Effector memory CD8-positive, alpha-beta T cell (primary cell): ENCODE results near the gene PHF24.
"Not testable (repeated sequence)": the region's sequence is repeated elsewhere in the genome, so short reads cannot be mapped to it uniquely, and the experiment has no call there.

Experiments used
- ATAC-seq: fragments of 150-1000 bp; cut with Tn5 transposase; replicated peaks from 2 replicates; pipeline ENCODE4 v1.10.0; 2021; ENCODE audit warnings: mild to moderate bottlenecking, moderate library complexity
- DNase-seq, 3 experiments: peaks; one replicate each; pipeline ENCODE4 v3.0.0; 2021
- H3K27ac Mint-ChIP-seq, 2 donors: one replicate each; pipeline ENCODE4 v1.8.0; 2022; ENCODE audit warnings: mild to moderate bottlenecking in 2 of 2, mixed read lengths in 2 of 2, moderate library complexity in 2 of 2
- H3K27me3 Mint-ChIP-seq, 2 donors: one replicate each; pipeline ENCODE4 v1.8.0; 2022; ENCODE audit warnings: mixed read lengths in 2 of 2
- H3K36me3 Mint-ChIP-seq: one replicate; pipeline ENCODE4 v1.8.0; 2022; ENCODE audit warnings: mild to moderate bottlenecking, moderate library complexity, mixed read lengths; ENCODE audit not compliant: insufficient read depth
- H3K4me1 Mint-ChIP-seq, 2 donors: one replicate each; pipeline ENCODE4 v1.8.0; 2022; ENCODE audit warnings: low read depth in 2 of 2, mixed read lengths in 2 of 2
- H3K4me3 Mint-ChIP-seq, 2 donors: one replicate each; pipeline ENCODE4 v1.8.0; 2022; ENCODE audit warnings: mild to moderate bottlenecking in 2 of 2, mixed read lengths in 2 of 2, moderate library complexity in 2 of 2
- H3K9me3 Mint-ChIP-seq, 2 donors: one replicate each; pipeline ENCODE4 v1.8.0; 2022; ENCODE audit warnings: mixed read lengths in 2 of 2

PHF24 gene

DNA sequence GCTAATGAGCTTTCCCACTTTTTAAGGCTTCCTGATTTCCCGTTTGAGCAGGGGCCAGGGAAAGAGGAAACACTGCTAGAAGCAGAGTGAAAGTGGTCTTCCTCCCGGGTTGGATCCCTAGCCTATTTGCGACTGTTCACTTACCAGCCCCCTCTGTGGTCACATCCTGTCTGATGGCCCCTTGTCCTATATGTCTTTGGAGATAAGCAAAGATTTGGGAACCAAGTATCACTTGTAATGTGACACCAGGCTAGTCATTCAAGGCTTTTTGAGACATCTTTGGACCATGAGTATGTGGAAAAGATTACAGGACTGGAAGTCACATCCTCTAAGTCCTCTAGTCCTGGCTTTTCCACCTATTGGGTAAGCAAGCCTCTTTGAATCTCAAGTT lies 37.6 kb downstream of the PHF24 start:
- H3K27ac Mint-ChIP-seq = no peak overlapping the region
- H3K36me3 Mint-ChIP-seq = peaks cover 7% of the 10 kb centered on the region
- H3K9me3 Mint-ChIP-seq = no peaks in the 10 kb centered on the region
- peaks cover 0 to 5% of the 10 kb centered on the region in 2 donors for H3K4me1 Mint-ChIP-seq
- DNase-seq (no peak), ATAC-seq (no peak)
- H3K27me3 Mint-ChIP-seq = no peaks in the 10 kb centered on the region
- no peak overlapping the region for H3K4me3 Mint-ChIP-seq

DNA sequence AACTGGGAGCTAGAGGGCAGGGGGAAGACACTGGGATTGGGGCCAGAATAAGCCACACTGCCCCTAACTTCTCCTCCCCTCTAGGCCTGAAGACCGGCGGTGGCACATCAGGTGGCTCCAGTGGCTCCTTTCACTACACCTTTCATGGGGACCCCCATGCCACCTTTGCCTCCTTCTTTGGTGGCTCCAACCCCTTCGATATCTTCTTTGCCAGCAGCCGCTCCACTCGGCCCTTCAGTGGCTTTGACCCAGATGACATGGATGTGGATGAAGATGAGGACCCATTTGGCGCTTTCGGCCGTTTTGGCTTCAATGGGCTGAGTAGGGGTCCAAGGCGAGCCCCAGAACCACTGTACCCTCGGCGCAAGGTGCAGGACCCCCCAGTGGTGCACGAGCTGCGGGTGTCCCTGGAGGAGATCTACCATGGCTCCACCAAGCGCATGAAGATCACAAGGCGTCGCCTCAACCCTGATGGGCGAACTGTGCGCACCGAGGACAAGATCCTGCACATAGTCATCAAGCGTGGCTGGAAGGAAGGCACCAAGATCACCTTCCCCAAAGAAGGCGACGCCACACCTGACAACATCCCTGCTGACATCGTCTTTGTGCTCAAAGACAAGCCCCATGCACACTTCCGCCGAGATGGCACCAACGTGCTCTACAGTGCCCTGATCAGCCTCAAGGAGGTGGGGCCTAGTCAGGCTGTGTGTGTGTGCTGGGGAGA lies 38.3 kb downstream of the PHF24 start:
- ATAC-seq = no peak
- H3K36me3 Mint-ChIP-seq = peaks cover 7% of the 10 kb centered on the region

DNA sequence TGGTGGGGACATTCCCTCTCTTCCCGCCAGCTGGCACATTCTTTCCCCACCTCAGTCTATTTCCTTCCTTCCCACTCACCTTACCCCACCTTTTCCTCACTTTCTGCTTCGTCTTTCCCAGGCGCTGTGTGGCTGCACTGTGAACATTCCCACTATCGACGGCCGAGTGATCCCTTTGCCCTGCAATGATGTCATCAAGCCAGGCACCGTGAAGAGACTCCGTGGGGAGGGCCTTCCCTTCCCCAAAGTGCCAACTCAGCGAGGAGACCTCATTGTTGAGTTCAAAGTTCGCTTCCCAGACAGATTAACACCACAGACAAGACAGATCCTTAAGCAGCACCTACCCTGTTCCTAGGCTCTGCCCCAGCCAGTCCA lies 38.8 kb downstream of the PHF24 start:
- H3K36me3 Mint-ChIP-seq = peaks cover 7% of the 10 kb centered on the region
- no peaks in the 10 kb centered on the region for H3K4me1 Mint-ChIP-seq
- DNase-seq (no peak), ATAC-seq (no peak)
- H3K27ac Mint-ChIP-seq = no peak overlapping the region
- H3K27me3 Mint-ChIP-seq = no peaks in the 10 kb centered on the region
- H3K9me3 Mint-ChIP-seq = no peaks in the 10 kb centered on the region
- no peak overlapping the region for H3K4me3 Mint-ChIP-seq

More for the DNA sequence above, 38.3 kb downstream of the PHF24 start:
- Mint-ChIP-seq H3K27ac (no peak overlapping the region), H3K4me3 (no peak overlapping the region), H3K27me3 (no peaks in the 10 kb centered on the region), H3K4me1 (no peaks in the 10 kb centered on the region), H3K9me3 (no peaks in the 10 kb centered on the region)
- no peak for DNase-seq

DNA sequence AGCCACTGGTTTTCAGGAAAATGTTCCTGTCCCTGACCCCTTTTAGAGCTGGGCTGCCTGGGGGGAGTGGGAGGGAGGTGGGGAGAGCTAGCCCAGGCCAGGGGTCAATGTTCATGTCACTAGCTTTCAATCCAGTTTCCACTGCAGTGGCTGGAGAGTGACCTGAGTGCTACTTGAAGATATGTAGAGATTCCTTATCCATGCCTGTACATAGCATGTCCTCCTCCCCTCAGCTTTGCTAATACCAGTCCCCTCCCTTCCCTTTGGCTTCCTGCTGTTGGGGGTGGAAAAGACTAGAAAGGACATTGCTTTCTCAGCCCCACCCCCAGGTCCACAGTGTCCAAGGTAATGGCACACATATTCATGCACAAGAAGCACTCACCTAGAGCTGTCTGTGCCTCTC lies 39.3 kb downstream of the PHF24 start:
- no peak overlapping the region for H3K27ac Mint-ChIP-seq
- H3K27me3 Mint-ChIP-seq = no peaks in the 10 kb centered on the region
- H3K4me1 Mint-ChIP-seq = no peaks in the 10 kb centered on the region

DNA sequence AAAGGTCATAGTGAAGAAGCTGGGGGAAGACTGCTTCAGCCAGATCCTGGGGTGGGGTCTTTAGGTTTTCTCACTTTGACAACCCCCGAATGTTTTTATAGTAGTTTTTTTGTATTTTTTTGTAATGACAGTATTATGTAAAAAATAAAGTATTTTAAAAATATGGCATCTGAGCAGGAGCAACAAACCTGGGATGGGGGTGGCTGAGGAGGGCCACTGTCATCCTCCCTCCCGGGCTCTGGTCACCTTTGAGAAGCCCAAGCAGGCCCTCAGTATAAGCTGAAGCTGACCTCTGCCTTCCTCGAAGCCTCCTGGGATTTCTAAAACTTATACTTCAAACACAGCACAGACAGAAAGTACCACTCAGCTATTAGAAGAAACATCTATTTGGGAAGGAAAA lies 40.2 kb downstream of the PHF24 start:
- no peak for ATAC-seq
- Mint-ChIP-seq H3K4me1 (no peaks in the 10 kb centered on the region), H3K27me3 (no peaks in the 10 kb centered on the region), H3K9me3 (no peaks in the 10 kb centered on the region), H3K4me3 (no peak overlapping the region), H3K27ac (no peak overlapping the region), H3K36me3 (peaks cover 4% of the 10 kb centered on the region)
- no peak for DNase-seq

More for the DNA sequence above, 39.3 kb downstream of the PHF24 start:
- no peaks in the 10 kb centered on the region for H3K9me3 Mint-ChIP-seq
- H3K4me3 Mint-ChIP-seq = no peak overlapping the region
- ATAC-seq (no peak), DNase-seq (no peak)
- H3K36me3 Mint-ChIP-seq = peaks cover 4% of the 10 kb centered on the region

DNA sequence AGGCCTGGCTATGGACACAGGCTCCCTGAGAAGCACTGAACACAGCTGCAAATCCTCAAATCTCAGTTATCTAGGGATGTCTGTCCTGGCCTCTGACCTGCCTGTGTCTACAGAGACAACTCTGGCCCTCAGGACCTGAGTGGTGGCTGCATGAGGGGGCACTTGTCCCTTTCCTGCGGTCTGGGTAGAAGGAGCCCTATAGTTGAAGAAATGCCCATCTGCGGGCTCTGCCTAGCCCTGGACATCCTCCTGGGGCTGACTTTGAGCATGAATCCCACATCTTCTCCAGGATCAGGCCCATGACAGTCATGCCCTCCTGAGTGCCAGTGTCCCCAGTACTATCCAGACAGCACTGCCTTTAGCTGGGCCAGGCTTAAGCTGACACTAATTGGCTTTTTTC lies 41.5 kb downstream of the PHF24 start:
- H3K27me3 Mint-ChIP-seq = no peaks in the 10 kb centered on the region
- no peaks in the 10 kb centered on the region for H3K4me1 Mint-ChIP-seq
- DNase-seq (no peak), ATAC-seq (no peak)
- H3K27ac Mint-ChIP-seq = no peak overlapping the region
- H3K9me3 Mint-ChIP-seq = no peaks in the 10 kb centered on the region
- no peak overlapping the region for H3K4me3 Mint-ChIP-seq
- no peaks in the 10 kb centered on the region for H3K36me3 Mint-ChIP-seq

DNA sequence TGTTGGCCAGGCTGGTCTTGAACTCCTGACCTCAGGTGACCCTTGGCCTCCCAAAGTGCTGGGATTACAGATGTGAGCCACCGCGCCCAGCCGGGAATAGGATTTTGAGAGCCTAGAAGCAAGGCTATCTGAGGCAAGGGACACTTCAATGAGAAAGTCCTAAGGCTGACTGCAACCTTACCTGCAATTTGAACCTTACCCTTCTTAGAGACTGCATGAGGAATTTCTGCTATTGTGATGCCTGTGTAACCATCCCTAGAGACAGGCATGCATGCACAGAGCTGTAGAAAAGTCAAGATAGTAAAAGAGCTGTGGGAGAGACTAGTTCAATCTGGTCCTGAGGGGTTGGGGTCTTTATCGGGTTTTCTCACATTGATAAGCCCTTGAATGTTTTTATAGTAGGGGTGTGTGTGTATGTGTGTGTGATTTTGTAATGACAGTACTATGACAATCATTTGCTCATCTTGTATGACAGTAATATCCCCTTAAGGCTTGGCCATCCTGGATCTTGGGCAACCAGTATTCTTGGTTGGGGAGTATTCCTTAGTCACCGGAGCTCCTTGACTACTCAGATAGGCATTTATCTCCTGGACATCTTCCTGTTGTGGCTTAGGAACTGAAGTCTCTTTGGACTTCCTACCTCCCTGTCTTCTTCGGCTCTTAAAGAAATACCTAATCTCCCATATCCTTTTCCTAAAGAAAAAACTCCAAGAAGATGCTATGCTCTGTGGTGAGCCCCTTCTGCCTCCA lies 42.6 kb downstream of the PHF24 start:
- Mint-ChIP-seq H3K4me1 (no peaks in the 10 kb centered on the region), H3K36me3 (no peaks in the 10 kb centered on the region)

DNA sequence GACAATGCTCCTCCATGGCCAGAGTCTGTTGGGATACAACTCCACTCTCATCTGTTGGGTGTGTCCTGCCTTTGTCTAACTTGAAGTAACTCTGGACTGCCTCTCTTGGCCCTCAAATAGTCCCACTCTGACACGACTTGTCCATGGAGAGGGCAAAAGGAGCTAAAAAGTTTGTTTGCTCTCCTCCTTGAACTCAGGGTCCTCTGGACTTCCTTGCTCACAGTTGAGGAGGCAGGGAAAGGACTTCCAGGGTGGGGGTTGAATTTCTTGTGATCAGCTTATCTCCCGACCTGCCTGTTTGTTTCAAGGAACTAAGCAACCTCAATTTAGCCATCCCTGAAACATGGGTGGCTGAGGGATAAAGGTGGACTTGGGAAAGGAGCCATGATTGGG lies 43.2 kb downstream of the PHF24 start:
- ATAC-seq = no peak
- H3K9me3 Mint-ChIP-seq = no peaks in the 10 kb centered on the region
- H3K36me3 Mint-ChIP-seq = no peaks in the 10 kb centered on the region
- H3K27me3 Mint-ChIP-seq = no peaks in the 10 kb centered on the region
- H3K4me3 Mint-ChIP-seq = no peak overlapping the region
- no peak overlapping the region for H3K27ac Mint-ChIP-seq
- H3K4me1 Mint-ChIP-seq = no peaks in the 10 kb centered on the region
- no peak for DNase-seq

More for the DNA sequence above, 42.6 kb downstream of the PHF24 start:
- Mint-ChIP-seq H3K9me3 (no peaks in the 10 kb centered on the region), H3K27me3 (no peaks in the 10 kb centered on the region), H3K27ac (no peak overlapping the region), H3K4me3 (no peak overlapping the region)
- ATAC-seq = no peak
- DNase-seq = no peak

DNA sequence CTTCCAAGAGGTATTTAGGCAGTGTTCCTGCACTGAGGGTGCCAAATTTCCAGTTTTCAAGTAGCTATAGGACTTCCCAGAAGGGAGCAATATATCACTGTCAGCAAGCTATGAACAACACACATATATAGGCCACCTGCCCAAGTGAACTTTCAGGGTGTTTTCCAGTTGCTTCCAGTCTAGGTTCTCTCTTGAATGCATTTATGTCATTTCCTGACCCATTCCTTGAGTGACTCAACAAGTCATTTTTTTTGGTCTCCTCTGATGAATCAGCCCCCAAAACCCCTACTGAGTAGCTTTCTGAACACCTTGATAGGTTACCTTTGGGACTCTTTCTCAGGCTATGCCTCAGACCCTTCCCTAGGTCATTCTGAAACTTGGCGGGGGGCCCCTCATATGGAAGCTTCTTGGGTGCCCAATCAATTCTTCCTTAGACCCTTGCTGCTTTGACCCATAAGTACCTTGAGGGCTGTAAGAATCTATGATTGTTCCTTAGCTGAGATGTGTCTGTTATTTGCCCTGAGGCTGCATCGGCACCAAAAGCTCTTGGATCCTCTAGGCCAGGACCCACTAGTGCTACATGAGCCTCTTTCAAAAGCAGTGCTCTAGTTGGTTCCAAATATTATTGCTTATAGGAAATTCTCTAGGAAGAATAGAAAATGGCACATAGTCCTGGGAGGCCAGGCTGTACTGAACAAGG lies 43.9 kb downstream of the PHF24 start:
- H3K27me3 Mint-ChIP-seq = no peaks in the 10 kb centered on the region
- no peak for ATAC-seq
- H3K4me3 Mint-ChIP-seq = no peak overlapping the region
- DNase-seq = no peak
- H3K4me1 Mint-ChIP-seq = no peaks in the 10 kb centered on the region
- no peak overlapping the region for H3K27ac Mint-ChIP-seq
- H3K36me3 Mint-ChIP-seq = no peaks in the 10 kb centered on the region
- H3K9me3 Mint-ChIP-seq = no peaks in the 10 kb centered on the region

DNA sequence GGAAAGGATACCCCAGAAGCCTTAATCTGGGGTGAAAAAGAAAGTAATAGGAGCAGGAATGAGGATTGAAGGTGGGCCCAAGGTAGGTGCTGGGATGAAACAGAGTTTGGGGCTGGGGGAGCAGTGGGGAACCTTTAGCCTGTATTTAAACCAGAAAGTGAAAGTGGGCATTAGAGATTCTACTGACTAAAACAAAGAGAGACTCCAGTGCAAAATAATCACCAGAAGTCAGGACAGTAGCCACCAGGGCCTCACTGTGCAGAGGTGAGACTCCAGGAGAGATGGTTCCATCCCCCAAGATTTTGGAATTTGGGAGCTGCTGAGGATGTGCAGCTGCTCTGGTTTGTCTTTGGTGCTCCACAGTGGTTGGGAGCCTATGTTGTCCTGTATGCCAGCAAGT lies 44.5 kb downstream of the PHF24 start:
- H3K36me3 Mint-ChIP-seq = no peaks in the 10 kb centered on the region
- H3K4me3 Mint-ChIP-seq = no peak overlapping the region
- H3K9me3 Mint-ChIP-seq = no peaks in the 10 kb centered on the region

DNA sequence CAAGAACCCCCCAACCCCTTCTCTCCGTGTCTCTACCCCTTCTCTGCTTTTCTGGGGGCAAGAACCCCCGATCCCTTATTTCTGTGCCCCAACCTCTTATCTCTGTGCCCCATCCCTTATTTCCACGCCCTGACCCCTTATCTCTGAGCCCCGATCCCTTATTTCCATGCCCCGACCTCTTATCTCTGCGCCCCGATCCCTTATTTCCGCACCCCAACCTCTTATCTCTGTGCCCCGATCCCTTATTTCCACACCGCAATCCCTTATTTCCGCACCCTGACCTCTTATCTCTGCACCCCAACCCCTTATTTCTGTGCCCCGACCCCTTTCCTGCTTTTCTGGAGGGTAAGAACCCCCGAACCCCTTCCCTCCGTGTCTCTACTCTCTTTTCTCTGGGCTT lies 46.2 kb downstream of the PHF24 start:
- not testable (repeated sequence) for ATAC-seq, H3K36me3 Mint-ChIP-seq, DNase-seq, H3K27me3 Mint-ChIP-seq, H3K27ac Mint-ChIP-seq, H3K9me3 Mint-ChIP-seq, H3K4me1 Mint-ChIP-seq, H3K4me3 Mint-ChIP-seq

More for the DNA sequence above, 44.5 kb downstream of the PHF24 start:
- Mint-ChIP-seq H3K27ac (no peak overlapping the region), H3K27me3 (no peaks in the 10 kb centered on the region), H3K4me1 (no peaks in the 10 kb centered on the region)
- DNase-seq (no peak), ATAC-seq (no peak)

DNA sequence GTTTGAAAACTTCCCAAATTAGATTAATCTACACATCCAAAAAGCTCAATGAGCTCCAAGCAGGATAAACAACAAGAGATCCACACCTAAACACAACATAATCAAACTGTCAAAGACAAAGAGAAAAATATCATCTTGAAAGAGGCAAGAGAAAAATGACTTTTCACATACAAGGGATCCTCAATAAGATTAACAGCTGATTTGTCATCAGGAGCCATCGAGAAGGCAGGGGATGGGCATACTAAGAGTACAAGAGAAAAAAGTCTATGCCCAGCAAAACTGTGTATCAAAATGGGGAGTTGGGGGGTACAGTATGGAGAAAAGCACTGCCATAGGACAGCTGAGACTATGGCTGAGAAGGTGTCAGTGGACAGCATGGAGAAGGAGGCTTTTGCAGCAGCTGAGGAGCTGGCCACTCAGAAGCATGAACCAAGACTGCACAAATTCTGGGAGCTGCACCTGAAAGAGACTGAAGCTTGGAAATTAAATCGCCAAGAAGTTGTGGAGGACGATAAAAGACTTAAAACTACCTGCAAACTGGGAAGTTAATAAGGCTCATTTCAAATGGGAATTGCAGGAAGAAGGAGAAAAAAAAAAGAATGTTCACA lies 52.4 kb downstream of the PHF24 start:
- ATAC-seq (no peak), DNase-seq (no peak)
- peaks cover 7 to 8% of the 10 kb centered on the region in 2 donors for H3K9me3 Mint-ChIP-seq
- H3K36me3 Mint-ChIP-seq = peaks cover 9% of the 10 kb centered on the region
- H3K27ac Mint-ChIP-seq = no peak overlapping the region
- no peaks in the 10 kb centered on the region for H3K27me3 Mint-ChIP-seq
- no peaks in the 10 kb centered on the region for H3K4me1 Mint-ChIP-seq
- no peak overlapping the region for H3K4me3 Mint-ChIP-seq

DNA sequence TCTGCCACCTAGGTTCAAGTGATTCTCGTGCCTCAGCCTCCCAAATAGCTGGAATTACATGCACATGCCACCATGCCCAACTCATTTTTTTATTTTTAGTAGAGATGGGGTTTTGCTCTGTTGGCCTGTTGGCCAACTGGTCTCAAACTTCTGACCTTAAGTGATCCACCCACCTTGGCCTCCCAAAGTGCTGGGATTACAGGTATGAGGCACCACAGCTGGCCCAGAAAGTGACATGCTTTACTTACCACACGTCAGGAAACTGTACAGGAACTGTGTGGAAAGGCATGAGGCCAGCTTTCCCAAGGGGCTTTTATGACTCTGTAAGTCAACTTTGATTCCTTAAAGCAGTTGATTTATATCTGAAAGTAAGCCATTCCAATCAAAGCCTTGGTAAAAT lies 56.4 kb downstream of the PHF24 start:
- Mint-ChIP-seq H3K27me3 (no peaks in the 10 kb centered on the region), H3K27ac (no peak overlapping the region), H3K36me3 (peaks cover 9% of the 10 kb centered on the region), H3K4me3 (no peak overlapping the region), H3K9me3 (peaks cover 7 to 8% of the 10 kb centered on the region in 2 donors), H3K4me1 (no peaks in the 10 kb centered on the region)
- DNase-seq = no peak
- ATAC-seq = no peak
